Renal pelvis (tissue), 4 donors: ENCODE data around the gene HCCS. TPM values are rescaled to one million over a fixed set of nuclear protein-coding genes. Genes with fewer than 3 reads are reported as not detected.
"Not testable (repeated sequence)": the region's sequence is repeated elsewhere in the genome, so short reads cannot be mapped to it uniquely, and the experiment has no call there.

ENCODE experiments used
- DNase-seq: peaks from one replicate; pipeline ENCODE4 v3.0.0-alpha.2; 2013
- polyA plus RNA-seq, 3 donors: library from polyadenylated mRNA; unstranded; fragments of 120-200 nt; gene quantifications; one replicate each; pipeline ENCODE4 v1.2.1, GENCODE V29; 2013; ENCODE audit not compliant: insufficient read length in 3 of 3

The HCCS gene
- polyA plus RNA-seq, 3 donors, result 24.5 to 29.7 (median 27.3) TPM

DNA sequence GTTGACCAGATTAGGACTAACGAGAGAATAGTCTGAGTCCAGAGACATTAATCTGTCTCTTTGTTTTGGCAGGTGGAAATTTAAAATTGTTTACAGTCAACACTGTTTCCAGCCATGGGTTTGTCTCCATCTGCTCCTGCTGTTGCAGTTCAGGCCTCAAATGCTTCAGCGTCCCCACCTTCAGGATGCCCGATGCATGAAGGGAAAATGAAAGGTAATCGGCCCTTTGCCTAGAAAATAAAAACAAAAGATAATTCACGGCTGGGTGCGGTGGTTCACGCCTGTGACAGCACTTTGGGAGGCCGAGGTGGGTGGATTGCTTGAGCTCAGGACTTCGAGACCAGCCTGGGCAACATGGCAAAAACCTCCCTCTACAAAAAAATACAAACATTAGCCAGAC lies 815 bp downstream of the HCCS start:
- no peak for DNase-seq

DNA sequence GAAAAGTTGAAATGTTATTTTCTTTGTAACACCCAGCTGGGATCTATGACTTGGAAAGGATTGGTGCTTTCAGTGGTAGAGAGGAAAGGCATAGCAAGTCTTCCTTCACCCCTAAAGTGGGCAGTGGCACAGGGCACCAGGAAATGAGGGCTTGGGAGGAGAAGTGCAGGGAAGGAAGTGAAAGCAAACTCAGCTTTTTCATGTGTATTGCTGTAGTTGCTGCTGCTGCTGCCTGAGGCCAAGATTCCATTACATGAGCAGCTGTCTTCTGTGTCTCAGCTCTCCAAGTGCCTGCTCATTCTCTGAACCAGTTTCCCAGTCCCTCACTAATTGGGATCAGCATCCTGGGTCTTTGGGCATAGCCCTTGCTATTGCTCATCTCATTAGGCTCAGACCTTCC lies 2.6 kb downstream of the HCCS start:
- no peak for DNase-seq

DNA sequence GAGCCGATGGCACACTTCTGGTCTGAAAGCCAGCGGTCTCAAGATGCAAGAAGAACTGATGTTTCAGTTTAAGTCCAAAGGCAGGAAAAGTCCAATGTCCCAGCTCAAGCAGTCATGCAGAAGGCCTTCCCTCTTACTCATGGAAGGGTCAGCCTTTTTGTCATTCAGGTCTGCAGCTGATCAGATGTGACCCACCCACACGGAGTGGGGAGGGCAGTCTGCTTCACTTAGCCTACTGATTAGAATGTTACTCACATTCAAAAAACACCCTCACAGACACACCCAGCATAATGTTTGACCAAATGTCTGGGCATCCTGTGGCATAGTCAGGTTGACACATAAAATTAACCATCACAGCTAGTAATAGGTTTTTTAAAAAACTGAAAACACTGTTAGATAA lies 6.6 kb downstream of the HCCS start:
- DNase-seq, result no peak

DNA sequence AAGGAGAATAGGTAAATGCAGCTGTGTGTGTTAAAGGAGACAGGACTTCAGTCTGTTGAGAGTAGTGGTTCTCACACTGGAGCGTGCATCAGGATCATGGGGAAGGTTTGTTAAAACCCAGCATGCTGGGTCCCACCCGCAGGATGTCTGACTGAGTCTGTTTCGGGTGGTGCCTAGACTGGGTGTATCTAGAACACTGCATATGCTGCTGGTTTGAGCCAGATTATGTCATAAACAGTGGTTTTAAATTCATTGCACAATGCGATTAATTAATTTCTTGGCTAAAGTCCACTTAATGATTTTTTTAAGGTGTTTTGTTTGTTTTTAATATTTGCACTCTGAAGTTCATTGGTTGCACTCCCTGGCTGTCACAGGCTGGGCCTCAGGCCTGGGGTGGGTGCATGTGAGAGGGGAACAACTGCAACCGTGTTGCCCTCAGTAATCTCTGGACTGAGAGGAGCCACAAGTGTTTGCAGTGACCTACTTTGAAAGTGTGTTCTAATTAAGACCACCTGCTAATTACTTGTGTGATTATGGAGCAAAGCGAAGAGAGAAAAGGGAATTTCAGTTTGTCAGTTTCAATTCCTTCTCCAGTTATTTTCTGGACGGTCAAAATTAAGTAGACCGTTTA lies 8.3 kb downstream of the HCCS start:
- DNase-seq, result no peak

DNA sequence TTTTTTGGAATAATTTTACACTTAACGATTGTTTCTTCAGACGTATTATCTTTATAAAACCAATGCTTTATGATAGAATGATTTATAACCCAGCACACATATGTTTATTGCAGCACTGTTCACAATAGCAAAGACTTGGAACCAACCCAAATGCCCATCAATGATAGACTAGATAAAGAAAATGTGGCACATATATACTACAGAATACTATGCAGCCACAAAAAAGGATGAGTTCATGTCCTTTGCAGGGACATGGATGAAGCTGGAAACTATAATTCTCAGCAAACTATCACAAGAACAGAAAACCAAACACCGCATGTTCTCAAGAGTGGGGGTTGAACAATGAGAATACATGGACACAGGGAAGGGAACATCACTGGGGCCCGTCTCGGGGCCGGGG lies 12.0 kb downstream of the HCCS start:
- DNase-seq, result not testable (repeated sequence)

DNA sequence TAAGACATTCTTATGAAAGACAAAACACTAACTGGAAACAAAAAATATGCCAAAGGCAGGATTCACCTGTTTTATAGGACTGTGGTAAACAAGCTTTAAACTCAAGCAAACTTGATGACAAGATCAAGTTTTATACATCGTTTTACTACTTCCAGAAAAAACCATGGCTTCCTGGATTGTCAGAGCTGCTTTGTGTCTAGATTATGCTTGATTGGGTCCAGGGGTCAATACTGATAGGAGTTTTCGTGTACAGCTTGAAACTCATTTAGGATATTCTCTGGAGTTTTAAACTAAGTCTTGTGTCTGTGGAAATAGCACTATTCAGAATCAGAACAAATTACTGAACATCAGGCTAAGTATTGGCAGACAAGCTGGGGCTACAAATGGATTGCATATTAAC lies 13.0 kb downstream of the HCCS start:
- DNase-seq, result no peak

DNA sequence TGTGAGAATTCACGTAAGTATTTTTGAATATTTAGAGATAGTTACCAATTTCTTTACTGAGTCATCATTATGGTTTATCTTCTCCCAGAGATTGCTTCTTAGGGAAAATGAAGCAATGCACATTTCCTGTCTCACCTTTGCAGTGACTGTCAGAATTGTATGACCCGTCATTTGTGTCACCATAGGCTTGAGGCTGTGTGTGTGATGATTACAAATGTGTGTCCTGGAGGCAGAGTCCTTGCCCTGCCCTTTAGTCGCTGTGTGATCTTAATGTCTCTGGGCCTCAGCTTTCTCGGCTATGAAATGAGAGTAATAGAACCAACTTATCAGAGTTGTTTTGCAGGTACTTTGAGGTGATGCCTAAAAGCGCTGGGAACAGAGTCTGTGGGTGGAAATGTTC lies 13.9 kb downstream of the HCCS start:
- no peak for DNase-seq

DNA sequence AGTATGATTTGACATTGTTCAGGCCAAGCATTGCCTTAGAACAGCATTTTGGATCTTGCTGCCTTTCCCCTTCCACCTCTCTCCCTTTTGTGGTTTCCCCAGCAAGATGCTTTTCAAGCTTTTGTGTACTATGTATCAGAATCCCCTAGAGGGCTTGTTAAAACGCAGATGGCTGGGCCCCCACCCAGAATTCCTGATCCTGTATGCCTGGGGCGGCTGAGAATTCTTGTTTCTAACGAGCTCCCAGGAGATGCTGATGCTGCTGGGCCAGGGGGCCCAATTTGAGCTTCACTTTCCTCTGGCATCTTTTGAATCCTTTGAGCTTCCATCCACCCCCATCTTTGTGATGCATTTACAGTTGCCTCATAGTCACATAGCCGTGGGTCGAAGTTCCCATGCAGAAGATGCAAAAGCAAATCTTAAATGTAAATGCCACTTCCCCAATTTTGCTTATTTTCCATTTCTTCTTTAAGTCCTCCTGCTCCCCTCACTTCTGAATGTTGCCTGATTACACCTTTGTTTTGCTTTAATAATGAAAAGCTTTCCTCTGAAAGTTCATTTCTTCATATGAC lies 18.5 kb downstream of the HCCS start:
- DNase-seq, result no peak

DNA sequence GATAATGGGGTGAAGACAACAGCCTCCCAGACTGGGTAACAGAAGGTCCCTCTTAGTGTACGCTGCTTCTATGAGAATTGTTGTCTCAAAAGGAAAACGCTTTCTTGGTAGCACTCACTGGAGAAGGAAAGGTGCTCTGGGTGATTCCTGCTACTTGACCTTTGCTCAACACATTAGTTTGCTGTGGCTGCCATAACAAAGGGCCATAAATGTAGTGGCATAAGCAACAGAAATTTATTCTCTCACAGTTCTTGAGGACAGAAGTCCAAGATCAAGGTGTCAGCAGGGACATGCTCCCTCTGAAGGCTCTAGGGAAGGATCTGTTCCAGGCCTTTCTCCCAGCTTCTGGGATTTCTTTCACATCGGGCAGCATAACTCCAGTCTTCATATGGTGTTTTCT lies 19.0 kb downstream of the HCCS start:
- DNase-seq, result no peak

DNA sequence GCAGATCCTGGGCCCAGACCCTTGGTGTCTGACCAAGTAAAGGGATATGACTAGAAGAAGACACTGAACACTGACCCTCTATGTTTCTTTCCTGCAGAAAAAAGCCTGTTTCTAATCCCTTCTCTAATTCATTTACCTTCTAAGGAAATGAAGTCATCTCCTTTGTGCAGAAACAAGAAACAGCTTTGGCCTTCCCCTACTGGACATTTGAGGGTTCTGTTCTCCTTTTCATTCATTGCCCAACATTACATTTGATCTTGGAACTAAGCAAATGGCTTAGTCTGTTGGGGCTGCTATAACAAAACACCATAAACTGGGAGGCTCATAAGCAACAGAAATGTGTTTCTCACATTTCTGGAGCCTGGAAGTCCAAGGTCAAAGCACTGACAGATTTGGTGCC lies 20.0 kb downstream of the HCCS start:
- DNase-seq, result no peak

DNA sequence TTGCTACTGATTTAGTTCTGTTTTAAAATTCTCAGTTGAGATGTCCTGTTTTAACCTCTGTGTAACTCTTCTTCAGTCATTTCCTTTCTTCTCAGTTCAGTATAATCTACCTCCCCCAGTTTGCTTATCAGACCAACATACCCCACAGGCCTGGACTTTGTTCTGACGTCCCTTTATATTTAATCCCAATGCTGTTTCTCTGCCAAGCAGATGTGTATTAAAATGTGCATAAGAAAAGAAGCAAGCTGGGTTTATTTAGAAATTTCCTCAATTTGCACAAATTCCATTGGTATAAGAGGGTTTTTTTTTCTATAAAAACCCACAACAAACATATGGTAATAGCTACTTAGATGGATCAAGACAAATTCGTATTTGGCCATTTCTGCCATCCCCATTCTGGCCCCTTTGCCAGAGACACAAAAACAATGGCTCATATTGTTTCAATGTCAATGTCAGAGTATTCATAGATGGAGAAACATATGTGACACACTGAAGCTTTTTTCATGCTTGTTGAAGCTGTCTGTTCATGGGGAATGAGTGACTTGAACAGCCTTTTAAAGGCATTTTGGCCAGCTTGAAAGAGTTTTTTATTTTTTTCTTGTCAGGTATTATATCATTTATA lies 24.5 kb downstream of the HCCS start:
- no peak for DNase-seq

DNA sequence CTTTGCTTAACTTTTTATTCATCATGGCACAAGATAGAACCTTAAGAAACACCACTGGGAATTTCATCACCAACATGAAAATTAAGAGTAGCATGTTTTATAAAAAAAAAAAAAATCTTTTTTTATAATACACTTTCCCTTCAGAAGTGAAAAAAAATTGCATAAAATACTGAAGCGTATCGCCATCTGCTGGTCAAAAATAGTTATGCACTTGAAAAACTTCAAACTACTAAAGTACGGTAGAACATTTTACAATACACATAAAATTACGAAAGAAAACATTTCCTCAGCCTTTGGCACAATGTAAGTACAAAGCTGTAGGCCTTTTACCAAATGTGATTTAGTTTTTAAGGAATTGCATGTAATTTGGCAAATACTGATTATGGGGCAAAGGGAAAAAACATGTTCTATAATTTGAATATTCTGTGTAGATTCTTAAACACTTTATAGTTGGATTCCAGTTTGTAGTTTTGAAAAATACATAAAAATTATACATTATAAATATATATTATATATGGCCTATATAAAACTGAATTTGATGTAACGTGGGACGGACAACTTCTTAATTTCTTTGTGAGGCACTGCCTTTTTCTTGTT lies 26.5 kb downstream of the HCCS start:
- DNase-seq, result peak; percentile 31

DNA sequence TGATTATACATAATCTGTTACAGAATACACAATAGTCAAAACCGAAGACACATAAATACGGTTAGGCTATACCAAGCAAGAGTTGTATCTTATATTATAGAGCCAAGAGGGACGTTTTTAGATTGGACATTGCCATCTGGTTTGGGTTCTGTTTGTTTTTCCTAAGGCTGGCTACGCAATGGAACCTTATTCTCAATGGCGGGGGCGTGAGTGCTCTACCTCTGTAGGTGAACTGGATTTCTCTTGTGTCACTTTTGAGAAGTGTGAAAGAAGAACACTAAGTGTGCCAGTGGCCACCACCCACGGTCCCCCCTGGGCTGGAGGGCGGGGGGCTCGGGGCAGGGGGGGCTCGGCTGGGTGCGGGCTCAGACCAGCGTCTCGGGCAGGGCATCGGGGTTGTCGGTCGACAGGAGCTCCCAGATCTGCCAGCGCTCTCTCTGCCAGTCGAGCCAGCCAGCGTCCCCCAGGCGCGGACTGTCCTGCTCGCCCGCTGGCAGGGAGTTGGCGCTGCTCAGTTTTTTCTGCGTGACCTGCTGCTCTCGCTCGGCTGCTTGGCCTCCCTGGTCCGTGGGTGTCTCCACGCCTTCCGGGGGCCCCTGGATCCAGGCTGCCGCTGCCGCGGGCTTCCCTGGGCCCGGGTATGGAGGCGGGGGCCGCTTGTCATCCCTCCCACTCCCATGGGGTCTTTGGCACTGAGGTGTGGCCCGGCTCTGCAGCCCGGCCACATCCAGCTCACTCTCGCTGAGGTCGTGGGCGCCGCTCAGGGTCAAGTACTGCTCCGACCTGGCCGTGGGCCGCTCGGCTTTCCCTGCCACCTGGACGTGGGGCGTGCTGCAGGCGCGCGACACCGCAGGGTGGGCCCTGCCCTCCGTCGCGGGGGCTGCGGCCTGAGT lies 27.6 kb downstream of the HCCS start:
- no peak for DNase-seq

DNA sequence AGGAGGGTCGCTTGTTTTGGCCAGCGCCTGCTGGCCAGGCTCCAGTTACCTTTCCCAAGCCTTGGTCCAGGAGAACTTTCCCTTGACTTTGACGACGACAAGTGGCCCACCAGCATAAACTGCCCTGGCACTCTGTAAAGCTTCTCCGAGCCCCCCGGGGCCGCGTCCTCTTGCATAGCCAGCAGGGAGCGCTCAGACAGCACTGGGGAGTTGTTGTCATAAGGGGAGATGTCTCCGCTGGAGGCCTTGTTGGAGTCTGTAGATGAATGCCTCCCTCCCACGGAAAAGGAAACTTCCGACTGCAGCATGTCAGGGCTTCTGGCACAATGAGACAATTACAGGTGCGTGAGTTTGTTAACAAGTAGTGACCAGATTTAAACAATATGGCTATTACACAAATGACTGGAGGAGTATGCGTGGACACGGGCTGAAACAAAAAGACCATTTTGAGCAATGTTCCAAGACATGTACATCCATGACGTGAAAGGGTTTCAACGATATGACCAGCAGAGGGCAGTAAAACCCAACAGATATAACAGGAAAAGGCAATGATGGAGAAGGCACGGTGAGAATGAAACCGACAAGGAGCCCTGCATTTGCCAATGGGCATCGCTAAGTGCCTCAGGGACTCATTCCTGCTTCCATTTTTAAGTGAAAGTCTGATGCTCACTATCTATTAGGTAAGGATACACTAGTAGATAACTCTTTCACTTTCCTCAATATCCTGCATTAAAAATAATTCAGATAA lies 33.0 kb downstream of the HCCS start:
- DNase-seq, result peak; percentile 78

DNA sequence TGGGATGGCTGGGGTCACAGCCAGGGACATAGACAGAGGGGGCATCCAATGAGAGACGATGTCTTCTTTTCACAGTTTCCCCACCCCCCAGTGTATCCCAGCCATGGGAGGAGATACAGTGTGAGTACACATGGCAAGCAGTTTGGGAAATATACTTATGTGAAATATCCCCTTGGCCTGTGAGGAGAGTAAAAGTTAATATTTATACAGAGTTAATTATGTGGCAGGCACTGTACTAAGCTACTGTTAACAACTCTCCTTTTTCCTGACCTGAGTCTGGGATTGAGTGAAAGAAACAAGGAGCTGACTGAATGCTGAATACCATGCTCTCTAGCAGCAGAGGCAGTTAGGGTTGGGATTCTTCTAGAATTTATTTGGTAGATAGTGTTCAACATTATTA lies 35.3 kb downstream of the HCCS start:
- no peak for DNase-seq

DNA sequence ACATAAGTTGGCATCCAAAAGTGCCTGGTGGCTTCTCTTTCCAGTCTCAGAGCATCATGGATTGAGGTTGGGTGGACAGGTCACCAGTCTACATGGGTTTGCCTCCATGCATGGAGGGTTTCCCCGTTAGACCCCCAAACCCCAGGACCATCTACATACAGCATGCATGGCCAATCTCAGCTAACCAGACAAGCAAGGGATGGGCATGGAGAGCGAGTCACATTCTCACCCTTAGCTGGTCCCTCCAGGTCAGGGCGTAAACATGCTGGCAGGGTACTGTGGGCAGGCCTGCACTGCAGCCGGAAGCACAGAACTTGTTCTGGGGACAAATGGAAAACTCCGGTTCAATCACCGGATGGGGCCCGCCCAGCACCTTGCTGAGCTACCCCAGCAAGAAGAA lies 37.3 kb downstream of the HCCS start:
- no peak for DNase-seq

DNA sequence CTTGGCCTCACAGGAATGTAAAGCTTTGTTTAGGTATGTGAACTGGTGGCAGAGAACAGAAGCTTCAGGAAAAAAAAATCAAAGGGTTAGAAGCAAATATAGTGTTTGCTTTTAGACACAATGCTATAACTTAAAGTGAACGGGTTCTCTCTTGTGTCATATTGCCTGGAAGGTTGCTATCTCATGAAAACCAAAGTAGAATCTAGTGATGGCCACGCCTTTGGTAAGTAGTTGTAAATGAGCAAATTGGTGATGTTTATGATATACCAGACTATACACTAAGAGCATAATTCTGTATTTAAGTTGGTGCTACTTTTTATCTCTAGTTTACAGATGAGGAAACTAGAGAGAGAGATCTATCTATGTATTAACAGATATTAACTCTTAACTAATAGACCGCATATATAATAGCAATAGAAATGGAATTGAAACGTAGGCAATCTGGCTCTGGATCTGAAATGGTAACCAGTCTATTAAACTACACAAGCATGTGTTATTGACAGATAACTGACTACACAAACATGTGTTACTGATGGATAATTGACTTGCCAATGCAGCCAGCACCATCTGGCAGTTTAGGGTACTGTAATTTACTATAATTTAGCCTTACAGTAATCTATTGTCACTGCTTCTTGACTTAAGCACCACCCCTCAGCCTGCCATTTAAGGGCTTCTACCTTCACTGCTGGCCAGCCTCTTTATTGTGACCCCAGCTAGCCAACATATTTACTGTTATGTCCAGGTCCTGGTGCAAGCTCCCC lies 40.8 kb downstream of the HCCS start:
- no peak for DNase-seq

DNA sequence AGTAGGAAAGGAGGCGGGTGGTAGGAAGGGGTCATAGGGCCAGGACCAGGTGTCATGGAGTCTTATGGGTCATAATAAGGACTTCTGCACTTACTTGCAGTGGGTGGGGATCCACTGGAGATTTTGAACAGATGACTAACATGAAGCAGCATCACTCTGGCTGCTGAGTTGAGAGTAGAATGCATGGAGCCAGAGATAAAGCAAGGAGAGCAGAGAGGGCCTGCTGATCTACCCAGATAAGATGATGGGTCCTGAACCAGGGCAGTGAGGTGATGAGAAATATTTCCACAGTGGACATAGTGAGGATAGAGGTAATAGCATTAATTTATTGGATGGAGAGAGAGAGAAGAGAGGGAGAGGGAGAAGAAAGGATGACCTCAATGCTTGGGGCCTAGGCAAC lies 48.0 kb downstream of the HCCS start:
- no peak for DNase-seq

DNA sequence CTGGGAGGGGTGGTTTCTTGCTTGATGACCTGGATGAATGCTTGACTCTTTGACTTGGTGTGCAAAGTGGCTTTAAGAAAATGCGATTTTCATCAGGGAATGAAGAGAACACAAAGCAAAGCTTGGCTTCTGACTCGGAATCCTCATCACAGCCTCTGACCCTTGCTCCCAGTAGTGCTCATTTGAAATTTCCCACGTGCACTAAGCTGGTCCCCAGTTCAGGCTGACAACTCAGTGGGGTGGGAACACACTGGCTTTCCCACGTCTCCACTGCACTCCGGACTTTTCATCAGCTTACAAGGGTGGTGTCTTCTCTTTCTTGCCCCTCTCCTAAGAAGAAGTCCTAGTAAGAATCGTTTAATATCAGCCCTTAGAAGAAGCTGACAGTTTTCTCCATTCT lies 53.3 kb downstream of the HCCS start:
- DNase-seq, result no peak

DNA sequence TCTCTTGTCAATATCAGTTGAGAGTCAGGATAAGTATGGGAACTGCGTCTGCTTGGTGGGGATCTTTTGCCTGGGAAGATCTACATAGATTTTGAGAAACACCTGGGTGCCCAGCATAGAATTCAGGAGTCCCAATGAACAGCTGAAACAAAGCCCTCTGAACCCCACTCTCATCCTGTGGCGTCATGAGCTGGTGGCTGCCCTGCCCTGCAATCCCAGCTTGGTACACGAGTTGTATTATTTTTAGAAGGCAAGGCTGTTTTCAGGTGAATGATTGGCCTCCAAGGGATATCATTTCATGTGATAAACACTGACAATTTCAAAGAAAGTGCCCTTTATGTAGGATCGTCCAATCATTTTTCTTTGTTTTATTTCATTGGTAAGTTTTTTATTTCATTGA lies 60.8 kb downstream of the HCCS start:
- DNase-seq, result no peak

DNA sequence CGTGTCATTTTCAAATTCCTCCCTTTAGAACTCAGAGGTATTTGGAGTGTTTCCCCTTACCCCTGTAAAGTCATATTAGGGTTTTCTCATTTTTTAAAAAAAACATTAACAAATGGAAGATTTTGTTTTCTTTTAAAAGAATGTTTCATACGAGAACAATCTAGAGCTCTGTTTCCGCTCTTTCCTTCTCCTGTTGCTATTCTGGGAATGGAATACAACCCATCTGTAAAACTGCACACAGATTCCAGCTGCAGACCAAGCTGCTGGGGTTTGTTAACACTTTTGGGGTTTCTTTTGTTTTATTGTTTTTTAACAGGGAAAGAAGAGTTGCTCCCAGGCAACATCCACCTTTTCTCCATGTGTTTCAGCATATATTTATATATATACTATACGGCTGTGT lies 61.3 kb downstream of the HCCS start:
- DNase-seq, result no peak
